Adrenal gland (tissue), 12 donors: Measurements from ENCODE around the gene SSBP3. TPM values are rescaled to one million over a fixed set of nuclear protein-coding genes. Genes with fewer than 3 reads are reported as not detected.

Experiments used
- DNase-seq, 7 donors: peaks; one replicate each; pipeline ENCODE4 v3.0.0-alpha.2; 2019 to 2020
- H3K27ac ChIP-seq, 5 donors: fragments of 200-600 bp; sonication (generic) in 4 of 5; 1 replicate in 3 of 5; 2 replicates in 2 of 5; pipeline versions ENCODE4 v1.5.1 to v1.8.0; 2016 to 2020; ENCODE audit warnings: mild to moderate bottlenecking in 1 of 5
- H3K27me3 ChIP-seq: fragments of 200-600 bp; 2 replicates; pipeline ENCODE4 v1.8.0; 2021
- H3K36me3 ChIP-seq, 2 donors: fragments of 200-600 bp; replicated peaks in 1 of 2; 1 replicate in 1 of 2; 2 replicates in 1 of 2; pipeline versions ENCODE4 v1.5.1 to v1.8.0; 2018 to 2022
- H3K4me1 ChIP-seq, 2 donors: fragments of 200-600 bp; replicated peaks in 1 of 2; 1 replicate in 1 of 2; 2 replicates in 1 of 2; pipeline versions ENCODE4 v1.5.1 to v1.8.0; 2018 to 2021
- H3K4me3 ChIP-seq, 4 donors: fragments of 200-600 bp; sonication (generic) in 3 of 4; one replicate each; pipeline ENCODE4 v1.5.1; 2016 to 2018
- H3K9me3 ChIP-seq, 3 donors: fragments of 200-600 bp; sonication (generic) in 1 of 3; replicated peaks in 1 of 3; 1 replicate in 2 of 3; 2 replicates in 1 of 3; pipeline versions ENCODE4 v1.5.1 to v1.8.0; 2016 to 2021
- CTCF ChIP-seq, 6 experiments: fragments of 450-650 bp in 4 of 6; fragments of 200-600 bp in 2 of 6; sonication (generic) in 1 of 6; IDR thresholded peaks; 1 replicate in 5 of 6; 2 replicates in 1 of 6; pipeline versions ENCODE4 v1.5.1 to v1.8.0; 2016 to 2021; ENCODE audit warnings: antibody characterized with exemption in 6 of 6, mild to moderate bottlenecking in 2 of 6, moderate library complexity in 1 of 6
- POLR2A ChIP-seq, 2 donors: fragments of 450-650 bp; IDR thresholded peaks; one replicate each; pipeline ENCODE4 v1.6.1; 2017; ENCODE audit warnings: antibody characterized with exemption in 2 of 2, mild to moderate bottlenecking in 2 of 2, moderate library complexity in 1 of 2
- WGBS, 4 donors: extraction: QIAGEN DNeasy Blood & Tissue Kit in 2 of 4; methylation state at CpG; one replicate each; pipeline versions ENCODE4 v1.1.5 to v1.1.7; 2013 to 2017; 5-methylcytosine and 5-hydroxymethylcytosine counted together
- intact Hi-C, 2 donors: fragments of 100-400 bp; cut with DNase I; formaldehyde crosslinking; loops; one replicate each; pipeline versions ENCODE4 v1.14.1 to v1.15.0; 2022 to 2023
- polyA plus RNA-seq, 3 donors: library from polyadenylated mRNA; stranded (reverse); fragments of 200-250 nt in 2 of 3; fragments of 350-450 nt in 1 of 3; fragmentation: Illumina TruSeq in 1 of 3; extraction: RNeasy Lipid Tissue Mini Kit (QIAGEN cat#74804) in 1 of 3; gene quantifications; one replicate each; pipeline ENCODE4 v1.2.3, GENCODE V29; 2013 to 2014
- total RNA-seq, 9 donors: library from RNA; depleted of rRNA in 4 of 9; stranded (reverse); fragments of >200 nt in 4 of 9; fragments of 120-200 nt in 1 of 9; fragmentation: NEBNext Ultra II Directional in 1 of 9; extraction: Animal tissue kit (Norgen Biotek cat#: 25700) in 1 of 9; gene quantifications; one replicate each; pipeline versions ENCODE4 v1.1.0 to v1.2.4, GENCODE V29; 2013 to 2023
- donor health status: healthy with polysubstance abuse.
- donor health status: Bipolar disorder and iron deficiency.
- donor health status: DM: yes; HTN: yes; CAD: no.
- donor health status: DM: no; HTN: no; CAD: no.
- donor health status: DM: no; HTN: no; CAD: no.
- donor health status: DM: yes; HTN: yes; CAD: no.

Gene SSBP3
- total and polyA plus RNA-seq, 12 donors, result 15.3 to 150 (median 66.0) TPM

GRCh38 chr1:54292002-54292911, 113.9 kb downstream of the SSBP3 start:
- DNase-seq, result no peak
- Histone ChIP-seq H3K4me3 (no peak overlapping the region), H3K27me3 (no peaks in the 10 kb centered on the region), H3K4me1 (peaks cover 10 to 73% of the 10 kb centered on the region in 2 donors), H3K36me3 (no peaks in the 10 kb centered on the region), H3K9me3 (no peaks in the 10 kb centered on the region), H3K27ac (peak overlapping the region in 2 of 5 donors; percentile 55 to 75)
- WGBS, 4 donors, result 78 to 82% (median 81%) methylated on average over 6 to 10 of the region's 10 CpGs
- TF ChIP-seq POLR2A (IDR thresholded peaks at IDR 0.05) (no peak), CTCF (IDR thresholded peaks at IDR 0.05) (no peak)
- intact Hi-C loops, result no loop called here

GRCh38 chr1:54291276-54292001, 114.8 kb downstream of the SSBP3 start:
- Histone ChIP-seq H3K27ac (peak overlapping the region in 2 of 5 donors; percentile 55 to 75), H3K9me3 (no peaks in the 10 kb centered on the region), H3K4me3 (no peak overlapping the region), H3K4me1 (peaks cover 11 to 74% of the 10 kb centered on the region in 2 donors), H3K27me3 (no peaks in the 10 kb centered on the region), H3K36me3 (no peaks in the 10 kb centered on the region)
- TF ChIP-seq POLR2A (IDR thresholded peaks at IDR 0.05) (no peak), CTCF (IDR thresholded peaks at IDR 0.05) (no peak)
- intact Hi-C loops, result no loop called here
- DNase-seq, result no peak
- 70 to 79% (median 74%) methylated on average over 17 to 20 of the region's 20 CpGs for WGBS, 4 donors

GRCh38 chr1:54290506-54291184, 115.5 kb downstream of the SSBP3 start:
- no peaks in the 10 kb centered on the region for H3K9me3 ChIP-seq
- DNase-seq, result no peak
- WGBS, 4 donors, result 65 to 78% (median 72%) methylated on average over 12 of the region's 12 CpGs
- H3K36me3 ChIP-seq, result no peaks in the 10 kb centered on the region
- H3K4me3 ChIP-seq, result no peak overlapping the region
- intact Hi-C loops, result no loop called here
- H3K4me1 ChIP-seq, result peaks cover 9 to 72% of the 10 kb centered on the region in 2 donors
- TF ChIP-seq CTCF (IDR thresholded peaks at IDR 0.05), result no peak
- no peak for TF ChIP-seq POLR2A (IDR thresholded peaks at IDR 0.05)
- no peaks in the 10 kb centered on the region for H3K27me3 ChIP-seq
- peak overlapping the region in 2 of 5 donors; percentile 72 to 75 for H3K27ac ChIP-seq
